Iris pigment epithelial cell (primary cell): ENCODE measurements around the gene COL18A1.
A peak's percentile ranks its signal among the peaks of the same experiment; 100 is the strongest.
"Not testable (repeated sequence)": the region's sequence is repeated elsewhere in the genome, so short reads cannot be mapped to it uniquely, and the experiment has no call there.

ENCODE experiments used
- DNase-seq: peaks from one replicate; pipeline ENCODE4 v3.0.0-alpha.2; 2011; ENCODE audit warnings: low read depth

The COL18A1 gene

GRCh38 chr21:45404730-45405270, at the start of gene COL18A1:
Gene COL18A1 (plus strand): TSS chr21:45405165. CDS start chr21:45405231, 66 bp downstream.
- DNase-seq, result no peak

- DNase-seq, result no peak
These were observed 49.4 kb upstream of the COL18A1 start for GRCh38 chr21:45355573-45355972.

GRCh38 chr21:45356251-45356650, 48.7 kb upstream of the COL18A1 start:
- DNase-seq, result no peak

GRCh38 chr21:45356653-45357435, 48.1 kb upstream of the COL18A1 start:
- no peak for DNase-seq

GRCh38 chr21:45357436-45358260, 47.3 kb upstream of the COL18A1 start:
- DNase-seq, result peak; percentile 28

GRCh38 chr21:45358261-45358670, 46.7 kb upstream of the COL18A1 start:
- no peak for DNase-seq

GRCh38 chr21:45358711-45359310, 46.2 kb upstream of the COL18A1 start:
- no peak for DNase-seq

- DNase-seq, result no peak
These were observed 45.3 kb upstream of the COL18A1 start for GRCh38 chr21:45359451-45360217.

GRCh38 chr21:45361033-45361997, 43.6 kb upstream of the COL18A1 start:
- no peak for DNase-seq

- DNase-seq, result no peak
These were observed 42.8 kb upstream of the COL18A1 start for GRCh38 chr21:45362077-45362747.

GRCh38 chr21:45362748-45363145, 42.2 kb upstream of the COL18A1 start:
- no peak for DNase-seq

- not testable (repeated sequence) for DNase-seq
These were observed 41.7 kb upstream of the COL18A1 start for GRCh38 chr21:45363272-45363671.

- DNase-seq, result peak; percentile 98
These were observed 41.0 kb upstream of the COL18A1 start for GRCh38 chr21:45363921-45364467.

GRCh38 chr21:45364468-45365185, 40.3 kb upstream of the COL18A1 start:
- peak; percentile 70 for DNase-seq

GRCh38 chr21:45365186-45365607, 39.8 kb upstream of the COL18A1 start:
- DNase-seq, result no peak

GRCh38 chr21:45365608-45366241, 39.2 kb upstream of the COL18A1 start:
- DNase-seq, result peak; percentile 80

- no peak for DNase-seq
These were observed 38.5 kb upstream of the COL18A1 start for GRCh38 chr21:45366476-45366875.

- DNase-seq, result peak; percentile 95
These were observed 38.0 kb upstream of the COL18A1 start for GRCh38 chr21:45366931-45367401.
